CD4-positive, alpha-beta T cell treated with Interleukin-21 for 1 hour (primary cell): ENCODE measurements around the gene LYRM7.
A peak's percentile ranks its signal among the peaks of the same experiment; 100 is the strongest.
"Not testable (repeated sequence)": the region's sequence is repeated elsewhere in the genome, so short reads cannot be mapped to it uniquely, and the experiment has no call there.

Source experiments
- DNase-seq: peaks from one replicate; pipeline ENCODE4 v3.0.0-alpha.2; 2020

Gene LYRM7

DNA sequence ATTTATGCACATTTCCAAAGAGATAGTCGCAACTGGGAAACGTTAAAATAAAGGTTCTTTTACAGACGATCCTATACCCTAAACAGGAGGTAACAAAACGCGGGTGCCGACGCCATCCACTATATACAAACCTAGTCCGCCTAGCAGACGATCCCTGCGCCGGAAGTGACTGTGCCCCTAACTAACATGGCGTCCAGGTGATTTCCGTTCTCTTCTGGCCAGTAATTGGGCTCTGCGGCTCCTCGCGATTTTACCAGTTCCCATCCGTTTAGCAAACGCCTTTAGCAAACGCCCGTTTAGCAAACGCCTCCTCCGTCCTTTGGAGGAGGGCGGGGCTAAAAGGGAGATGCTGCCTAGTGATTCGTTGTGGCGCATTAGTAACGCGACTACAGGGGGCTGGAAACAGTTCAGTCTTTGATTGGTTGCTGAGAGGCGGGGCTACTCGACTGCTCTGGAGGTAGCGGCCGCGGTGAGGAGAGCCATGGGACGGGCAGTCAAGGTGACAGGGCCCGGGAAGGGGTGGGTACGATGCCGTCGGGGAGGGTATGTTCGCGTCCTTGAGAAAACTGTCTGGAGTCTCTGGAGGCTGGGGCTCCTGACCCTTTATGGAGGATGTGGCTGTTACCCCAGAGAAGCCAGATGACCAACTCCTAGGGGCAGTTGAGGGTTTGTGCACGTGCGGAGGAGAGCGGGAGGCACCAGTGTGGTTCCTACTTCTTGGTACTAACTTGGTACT is at the start of gene LYRM7:
TSS of gene LYRM7 (plus strand) at position 405 of the 736 bp plus-strand sequence. CDS start at position 482, 77 bp downstream.
- peak; percentile 99 for DNase-seq

DNA sequence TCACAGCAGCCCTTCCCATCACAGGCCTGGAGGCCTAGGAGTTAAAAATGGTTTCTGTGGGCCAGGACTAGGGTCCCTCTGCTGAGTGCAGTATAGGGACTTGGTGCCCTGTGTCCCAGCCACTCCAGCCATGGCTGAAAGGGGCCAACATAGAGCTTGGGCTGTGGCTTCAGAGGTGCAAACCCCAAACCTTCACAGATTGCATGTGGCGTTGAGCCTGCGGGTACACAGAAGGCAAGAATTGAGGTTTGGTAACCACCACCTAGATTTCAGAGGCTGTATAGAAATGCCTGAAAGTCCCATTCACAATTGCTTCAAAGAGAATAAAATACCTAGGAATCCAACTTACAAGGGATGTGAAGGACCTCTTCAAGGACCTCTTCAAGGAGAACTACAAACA is 43.5 kb upstream of the LYRM7 start:
- DNase-seq = not testable (repeated sequence)

DNA sequence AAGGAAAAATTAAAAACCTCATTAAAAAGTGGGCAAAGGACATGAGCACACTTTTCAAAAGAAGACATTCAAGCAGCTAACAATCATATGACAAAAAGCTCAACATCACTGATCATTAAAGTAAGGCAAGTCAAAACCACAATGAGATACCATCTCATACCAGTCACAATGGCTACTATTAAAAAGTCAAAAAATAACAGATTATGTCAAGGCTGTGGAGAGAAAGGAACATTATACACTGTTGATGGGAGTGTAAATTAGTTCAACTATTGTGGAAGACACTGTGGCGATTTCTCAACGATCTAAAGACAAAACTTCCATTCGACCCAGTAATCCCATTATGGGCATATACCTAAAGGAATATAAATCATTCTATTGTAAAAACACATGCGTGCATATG is 41.4 kb upstream of the LYRM7 start:
- no peak for DNase-seq

DNA sequence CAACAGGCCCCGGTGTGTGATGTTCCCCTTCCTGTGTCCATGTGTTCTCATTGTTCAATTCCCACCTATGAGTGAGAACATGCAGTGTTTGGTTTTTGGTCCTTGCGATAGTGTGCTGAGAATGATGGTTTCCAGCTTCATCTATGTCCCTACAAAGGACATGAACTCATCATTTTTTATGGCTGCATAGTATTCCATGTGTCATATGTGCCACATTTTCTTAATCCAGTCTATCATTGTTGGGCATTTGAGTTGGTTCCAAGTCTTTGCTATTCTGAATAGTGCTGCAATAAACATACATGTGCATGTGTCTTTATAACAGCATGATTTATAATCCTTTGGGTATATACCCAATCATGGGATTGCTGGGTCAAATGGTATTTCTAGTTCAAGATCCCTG is 37.7 kb upstream of the LYRM7 start:
- not testable (repeated sequence) for DNase-seq

DNA sequence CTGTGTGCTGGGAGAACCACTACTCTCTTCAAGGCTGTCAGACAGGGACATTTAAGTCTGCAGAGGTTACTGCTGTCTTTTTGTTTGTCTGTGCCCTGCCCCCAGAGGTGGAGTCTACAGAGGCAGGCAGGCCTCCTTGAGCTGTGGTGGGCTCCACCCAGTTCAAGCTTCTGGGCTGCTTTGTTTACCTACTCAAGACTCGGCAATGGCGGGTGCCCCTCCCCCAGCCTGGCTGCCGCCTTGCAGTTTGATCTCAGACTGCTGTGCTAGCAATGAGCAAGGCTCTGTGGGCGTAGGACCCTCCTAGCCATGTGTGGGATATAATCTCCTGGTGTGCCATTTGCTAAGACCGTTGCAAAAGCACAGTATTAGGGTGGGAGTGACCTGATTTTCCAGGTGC is 32.3 kb upstream of the LYRM7 start:
- DNase-seq = not testable (repeated sequence)

DNA sequence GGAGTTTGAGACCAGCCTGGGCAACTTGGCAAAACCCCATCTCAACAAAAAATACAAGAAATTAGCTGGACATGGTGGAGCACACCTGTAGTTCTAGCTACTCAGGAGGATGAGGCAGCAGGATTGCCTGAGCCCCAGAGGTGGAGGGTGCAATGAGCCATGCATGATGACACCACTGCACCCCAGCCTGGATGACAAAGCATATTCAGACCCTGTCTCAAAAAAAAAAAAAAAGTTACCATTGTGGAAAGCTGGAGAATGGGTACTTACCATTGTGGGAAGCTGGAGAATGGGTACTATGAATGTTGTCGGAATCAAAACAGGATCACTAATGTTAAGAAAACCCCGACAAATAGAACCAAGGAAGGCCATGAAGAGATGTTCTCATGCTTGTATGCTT is 31.4 kb upstream of the LYRM7 start:
- no peak for DNase-seq

DNA sequence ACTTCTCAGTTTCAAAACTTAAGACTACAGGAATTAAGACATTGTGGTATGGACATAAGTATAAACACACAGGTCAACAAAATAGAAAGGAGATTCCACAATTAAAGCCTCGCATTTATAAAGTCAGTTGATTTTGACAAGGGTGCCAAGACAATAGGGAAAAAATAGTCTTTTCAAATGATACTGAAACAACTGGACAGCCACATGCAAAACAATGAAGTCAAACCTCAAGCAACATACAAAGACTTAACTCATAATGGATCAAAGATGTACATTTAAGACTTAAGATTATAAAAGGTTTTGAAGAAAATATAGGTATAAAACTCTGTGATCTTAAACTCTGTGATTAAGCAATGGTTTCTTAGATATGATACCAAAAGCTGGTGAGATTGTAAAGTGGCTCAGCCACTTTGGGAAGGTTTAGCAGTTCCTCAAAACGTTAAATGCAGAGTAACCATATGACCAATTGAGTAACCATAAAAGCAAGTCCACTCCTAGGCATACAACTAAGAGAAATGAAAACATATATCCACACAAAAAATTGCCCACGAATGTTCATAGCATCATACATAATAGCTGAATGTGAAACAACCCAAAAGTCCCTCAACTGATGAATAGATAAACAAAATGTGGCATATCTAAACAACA is 27.6 kb upstream of the LYRM7 start:
- DNase-seq = no peak

DNA sequence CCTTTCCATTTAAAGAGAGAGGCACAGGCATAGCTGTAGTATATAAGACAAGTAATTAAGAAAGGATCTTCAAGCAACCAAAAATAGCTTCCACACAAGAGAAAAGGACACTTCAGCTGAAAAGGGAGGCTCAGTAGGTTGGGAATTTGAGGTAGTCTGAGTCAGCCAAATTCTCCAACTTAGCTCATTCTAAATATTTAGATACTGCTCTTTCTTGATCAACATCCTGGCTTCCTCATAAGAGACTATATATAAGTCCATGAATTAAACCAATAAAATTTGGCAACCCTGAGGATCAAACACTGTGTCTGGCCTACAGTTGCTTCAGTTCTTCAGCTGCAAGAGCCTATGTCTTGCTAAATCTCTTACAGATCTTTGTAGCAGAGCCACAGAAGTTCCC is 23.5 kb upstream of the LYRM7 start:
- no peak for DNase-seq

DNA sequence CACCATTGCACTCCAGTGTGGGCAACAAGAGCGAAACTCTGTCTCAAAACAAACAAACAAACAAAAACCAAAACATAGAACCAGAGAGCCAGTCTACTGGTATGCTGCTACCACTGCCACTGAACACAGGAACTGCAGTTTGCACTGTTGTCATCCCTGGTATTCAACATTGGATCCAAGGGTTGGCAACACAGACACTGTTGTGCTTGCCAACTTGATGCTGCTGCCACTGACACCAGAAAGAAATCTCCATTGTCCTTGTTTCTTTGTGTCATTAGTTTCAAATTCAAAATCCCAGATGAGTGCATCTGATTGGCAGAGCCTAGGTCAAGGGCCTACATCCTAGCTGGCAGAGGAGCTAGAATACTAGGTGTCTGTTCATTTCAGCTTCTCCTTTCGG is 21.9 kb upstream of the LYRM7 start:
- no peak for DNase-seq

DNA sequence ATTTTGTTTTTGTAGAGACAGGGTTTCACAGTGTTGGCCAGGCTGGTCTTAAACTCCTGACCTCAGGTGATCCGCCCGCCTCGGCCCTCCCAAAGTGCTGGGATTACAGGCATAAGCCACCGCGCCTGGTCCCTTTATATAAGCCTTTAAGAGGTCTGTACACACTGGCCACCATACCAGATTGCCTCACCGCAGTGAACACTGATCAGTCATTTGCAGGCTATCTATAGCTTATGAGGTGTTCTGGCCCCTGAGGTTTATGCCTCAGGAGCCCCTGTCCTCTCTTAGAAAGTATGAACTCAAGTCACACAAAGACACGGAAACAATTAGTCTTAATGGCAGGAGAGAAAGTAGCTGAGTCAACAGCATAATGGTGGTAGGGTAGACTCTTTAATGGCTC is 20.3 kb upstream of the LYRM7 start:
- DNase-seq = no peak

DNA sequence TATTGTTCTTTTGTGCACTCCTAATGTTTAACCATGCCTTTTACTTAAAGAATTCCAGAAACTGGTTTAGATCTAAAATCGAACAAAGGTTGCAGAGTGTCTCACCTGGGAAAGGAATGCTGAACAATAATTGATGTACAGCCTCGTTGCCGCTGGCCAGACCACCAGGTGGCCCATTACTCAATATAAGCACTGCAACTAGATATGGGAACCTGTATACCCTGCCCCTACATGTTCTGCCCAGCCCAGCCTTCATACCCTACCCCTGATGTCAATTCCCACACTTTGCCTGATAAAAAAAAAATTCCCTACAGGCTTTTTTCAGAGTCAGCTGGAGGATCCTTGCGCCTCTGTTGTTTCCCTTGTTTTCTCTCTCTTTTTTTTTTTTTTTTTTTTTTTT is 19.5 kb upstream of the LYRM7 start:
- DNase-seq = no peak

DNA sequence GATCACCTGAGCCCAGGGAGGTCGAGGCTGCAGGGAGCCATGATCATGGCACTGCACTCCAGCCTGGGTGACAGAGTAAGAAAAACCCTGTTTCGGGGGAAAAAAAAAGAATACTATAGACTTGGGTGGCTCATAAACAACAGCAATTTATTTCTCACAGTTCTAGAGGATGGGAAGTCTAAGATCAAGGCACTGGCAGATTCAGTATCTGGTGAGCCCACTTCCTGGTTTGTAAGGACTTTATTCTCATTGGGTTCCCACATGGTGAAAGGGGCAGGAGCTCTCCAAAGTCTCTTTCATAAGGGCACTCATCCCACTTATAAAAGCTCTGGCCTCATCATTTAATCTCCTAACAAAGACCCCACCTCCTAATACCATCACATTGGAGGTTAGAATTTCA is 14.4 kb upstream of the LYRM7 start:
- DNase-seq = no peak

DNA sequence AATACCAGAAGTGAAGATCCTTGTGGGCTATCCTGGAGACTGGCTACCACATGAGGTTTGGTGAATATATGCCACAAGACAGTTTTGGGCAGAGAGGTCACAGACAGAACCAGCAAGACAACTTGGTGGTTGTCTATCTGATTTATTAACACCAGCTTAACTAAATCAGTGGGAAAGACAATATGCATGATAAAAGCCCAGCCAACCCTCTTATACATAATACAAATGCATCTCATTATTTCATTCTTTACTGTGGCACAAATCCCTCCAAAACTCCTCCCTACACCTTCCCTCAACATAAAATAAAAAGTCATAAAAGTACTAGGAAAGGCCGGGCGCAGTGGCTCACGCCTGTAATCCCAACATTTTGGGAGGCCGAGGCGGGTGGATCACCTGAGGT is 13.8 kb upstream of the LYRM7 start:
- no peak for DNase-seq

DNA sequence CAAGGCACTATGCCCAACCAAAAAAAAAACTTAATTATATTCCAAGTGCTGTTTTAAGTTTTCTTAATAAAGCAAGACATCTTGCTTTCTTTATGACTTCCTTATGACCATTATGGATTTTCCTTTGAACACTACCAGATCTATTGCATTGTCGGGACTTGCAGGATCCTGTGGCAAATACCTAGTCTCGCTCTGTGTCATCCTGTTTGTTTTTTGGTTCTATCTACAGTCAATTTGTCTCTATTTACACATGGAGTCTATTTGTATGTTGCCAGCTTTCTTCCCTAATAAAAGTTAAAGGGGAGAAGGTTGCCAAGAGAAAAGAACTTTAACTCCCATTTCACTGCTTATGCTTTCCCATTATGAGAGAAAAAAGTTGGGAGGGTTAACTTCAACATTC is 10.6 kb upstream of the LYRM7 start:
- no peak for DNase-seq

DNA sequence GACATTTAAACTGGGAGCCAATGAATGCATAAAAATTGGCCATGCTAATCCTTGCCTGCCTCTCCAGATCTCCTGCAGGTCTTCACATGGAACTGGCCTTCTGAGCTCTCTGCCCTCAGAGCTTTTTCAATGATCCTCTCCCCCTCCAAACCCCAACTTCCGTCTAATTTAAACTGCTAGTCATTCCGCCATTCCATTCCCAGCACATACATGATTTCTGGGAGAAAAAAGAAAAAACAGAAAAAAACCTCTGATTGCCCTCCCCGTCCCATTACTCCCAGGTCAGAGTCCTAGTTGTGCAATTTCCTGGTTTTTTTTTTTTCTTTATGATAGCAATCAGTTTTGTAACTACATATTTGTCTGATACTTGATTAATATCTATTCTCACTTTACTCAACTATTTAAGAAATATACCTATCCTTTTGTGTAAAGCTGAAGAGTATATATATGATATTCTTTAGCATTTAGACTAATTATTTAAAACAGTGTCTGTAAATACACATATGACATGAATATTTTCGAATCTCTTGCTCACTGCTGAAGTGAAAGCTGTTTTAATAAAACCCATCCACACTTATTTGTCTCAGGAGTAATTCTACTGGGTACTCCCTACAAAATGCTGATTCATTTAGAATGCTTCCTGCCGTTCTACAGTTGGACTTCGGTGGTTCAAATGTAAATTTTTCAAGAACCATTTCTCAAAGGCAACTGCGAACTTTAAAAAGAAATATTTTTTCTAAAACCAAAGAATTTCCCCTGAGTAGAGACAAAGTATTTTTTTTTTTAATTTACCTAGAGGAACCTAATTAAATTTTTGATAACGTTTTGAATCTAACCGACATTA is 7.2 kb upstream of the LYRM7 start:
- peak; percentile 33 for DNase-seq

DNA sequence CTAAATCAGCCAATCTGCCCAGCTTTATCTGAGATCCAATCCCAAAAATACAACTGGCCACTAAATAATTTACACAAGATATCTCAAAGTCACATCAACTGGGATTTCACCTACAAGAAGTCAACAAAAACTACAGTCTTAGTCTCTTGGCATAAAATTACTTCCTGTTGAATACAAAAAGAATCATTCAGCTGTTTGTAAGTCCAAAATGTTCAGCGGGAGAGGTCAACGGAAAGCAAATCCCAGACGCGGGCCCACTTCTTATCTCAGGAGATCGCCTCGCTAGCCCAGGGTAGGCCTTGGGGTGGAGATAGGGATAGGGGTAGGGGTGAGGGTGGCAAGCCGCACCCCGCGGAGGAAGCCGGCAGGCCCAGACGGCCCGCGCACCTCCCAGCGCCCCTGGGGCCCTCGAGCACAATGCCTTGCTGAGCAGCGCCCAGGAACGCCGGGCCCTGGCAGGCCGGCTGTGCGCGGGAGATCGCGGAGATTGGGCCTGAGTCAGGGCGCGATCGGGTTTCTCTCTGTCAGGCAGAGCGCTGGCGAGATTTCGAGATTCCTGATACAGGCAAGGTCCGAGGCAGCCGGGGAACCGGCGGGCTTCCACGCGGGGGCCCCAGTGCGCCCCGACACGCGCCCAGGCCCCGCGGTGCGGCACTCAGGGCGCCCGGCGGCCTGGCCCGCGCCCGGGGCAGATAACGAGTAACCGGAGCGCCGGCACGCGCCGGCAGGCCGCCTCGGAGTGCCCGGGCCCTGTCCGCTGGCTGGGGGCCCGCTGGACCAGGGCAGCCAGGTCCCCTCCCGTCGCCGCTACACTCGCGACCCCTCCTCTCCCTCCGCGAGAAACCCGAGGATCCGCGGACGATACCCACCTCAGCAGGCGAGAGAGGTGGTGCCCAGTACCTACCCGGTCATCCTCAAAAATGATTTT is 6.3 kb upstream of the LYRM7 start:
- DNase-seq = peak; percentile 75

DNA sequence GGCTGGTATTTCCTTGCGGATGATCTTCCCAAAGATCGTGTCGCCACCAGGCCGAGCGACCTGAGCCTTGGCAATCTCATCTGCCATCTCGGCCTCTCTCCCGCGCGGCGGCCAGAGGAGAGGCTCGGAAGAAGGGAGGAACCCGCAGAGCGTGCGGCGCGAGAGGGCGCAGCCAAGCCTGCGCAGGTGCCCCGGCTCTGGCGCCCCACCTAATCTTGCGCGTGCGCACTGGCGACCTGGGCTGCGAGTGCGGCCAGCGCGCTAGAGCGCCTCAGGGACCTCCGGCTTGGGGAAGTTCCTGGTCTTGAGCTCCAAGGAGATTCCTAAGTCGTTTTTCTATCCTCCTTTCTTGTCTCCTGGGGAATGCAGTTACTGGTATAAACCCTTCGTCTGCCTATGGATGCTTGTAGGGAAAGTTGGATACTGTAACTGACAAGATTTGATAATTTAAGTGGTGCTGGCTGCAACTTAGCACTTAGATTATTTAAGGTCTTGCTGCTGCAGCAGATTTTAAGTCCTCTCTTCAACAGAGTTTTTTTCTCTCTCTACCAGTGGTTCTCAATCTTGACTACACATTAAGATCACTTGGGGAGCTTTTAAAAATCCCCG is 5.5 kb upstream of the LYRM7 start, which contains the start of gene HINT1:
TSS of gene HINT1 (minus strand) at position 138 of the 609 bp plus-strand sequence. CDS start at position 87, 51 bp downstream.
- DNase-seq = peak; percentile 91

DNA sequence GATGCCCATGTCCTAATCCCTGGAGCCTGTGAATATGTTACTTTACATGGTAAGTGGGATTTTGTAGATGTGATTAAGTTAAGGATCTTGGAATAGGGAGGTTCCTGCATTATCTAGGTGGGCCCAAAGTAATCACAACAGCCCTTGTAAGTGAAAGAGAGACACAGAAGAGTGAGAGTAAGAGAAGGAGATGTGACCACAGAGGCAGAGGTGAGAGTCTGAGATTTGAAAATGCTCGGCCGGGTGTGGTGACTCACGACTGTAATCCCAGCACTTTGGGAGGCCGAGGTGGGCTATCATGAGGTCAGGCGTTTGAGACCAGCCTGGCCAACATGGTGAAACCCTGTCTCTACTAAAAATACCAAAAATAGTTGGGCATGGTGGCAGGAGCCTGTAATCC is 3.1 kb upstream of the LYRM7 start:
- DNase-seq = no peak

DNA sequence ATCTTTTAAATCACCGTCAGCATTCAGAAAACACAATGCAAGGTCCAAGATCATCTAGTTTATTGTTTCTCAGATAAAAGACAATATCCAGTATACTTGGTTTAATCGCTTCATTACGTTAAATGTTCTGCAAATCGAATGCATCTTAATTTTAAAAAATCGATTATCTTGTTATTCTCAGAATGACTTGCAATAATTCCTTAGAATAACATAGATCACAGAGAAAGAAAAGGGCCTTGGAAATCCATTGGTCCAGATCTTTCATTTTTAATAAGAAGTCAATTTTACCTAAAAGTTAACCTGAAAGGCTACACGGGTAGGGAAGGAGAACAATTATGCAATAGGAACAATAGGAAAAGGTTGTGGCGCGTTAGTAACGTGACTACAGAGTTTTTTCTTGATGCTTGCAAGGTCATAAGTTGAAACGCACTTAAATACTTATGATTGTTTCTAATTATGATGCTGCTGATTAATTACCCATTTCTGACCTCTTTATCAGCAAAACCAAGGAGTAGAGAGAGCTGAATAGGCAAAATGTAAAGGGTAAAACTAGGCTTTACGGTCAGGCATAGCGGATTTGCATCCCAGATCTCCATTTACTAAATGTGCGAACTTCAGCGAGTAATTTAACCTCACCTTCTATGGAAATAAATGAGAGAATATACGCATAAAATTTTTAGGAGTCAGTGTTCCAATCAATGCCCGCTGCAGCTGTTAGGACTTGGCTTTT is 769 bp upstream of the LYRM7 start:
- no peak for DNase-seq

DNA sequence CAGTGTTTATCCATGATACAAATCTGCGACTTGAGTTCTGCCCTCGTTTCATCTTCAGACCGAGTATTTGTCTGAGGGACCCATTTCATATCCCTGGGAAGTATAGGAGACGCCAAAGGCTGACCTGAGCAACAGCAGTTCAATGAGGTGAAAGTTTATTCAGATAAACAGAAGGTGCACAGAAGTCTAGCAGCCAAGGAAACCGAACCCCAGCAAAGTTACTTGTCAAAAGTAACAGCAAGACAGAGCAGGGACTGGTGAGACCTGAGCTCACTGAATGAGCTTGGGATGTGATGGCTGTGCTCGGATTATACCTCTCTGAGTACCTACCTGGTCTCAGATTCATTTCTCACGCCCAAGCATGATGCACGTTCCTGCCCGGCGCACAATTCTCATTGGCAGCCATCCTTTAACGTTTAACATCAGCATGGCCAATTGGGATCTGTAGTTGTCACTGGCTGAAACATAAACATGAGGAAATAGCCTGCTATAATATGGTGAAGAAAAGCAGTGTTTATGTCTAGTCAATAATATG is 599 bp downstream of the LYRM7 start:
- peak; percentile 19 for DNase-seq

DNA sequence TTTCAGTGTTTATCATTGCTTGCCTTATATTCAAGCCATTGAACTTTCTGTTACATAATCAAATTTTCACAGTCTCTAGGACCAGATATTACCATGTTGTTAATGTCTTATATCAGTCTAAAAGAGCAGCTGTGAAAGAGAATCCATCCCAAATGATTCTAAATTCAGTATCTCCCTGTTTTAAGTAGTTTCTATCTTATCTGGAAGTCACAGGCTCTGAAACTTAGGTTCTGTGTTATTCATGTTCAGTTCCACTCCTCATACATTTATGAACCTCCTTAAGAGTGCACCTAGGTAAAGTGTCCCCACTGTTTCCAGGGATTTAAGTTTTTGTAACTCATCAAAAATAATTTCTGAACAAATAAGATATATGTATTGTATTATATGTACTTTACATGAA is 9.7 kb downstream of the LYRM7 start:
- DNase-seq = no peak
